Measurements from ENCODE around the gene DNAH12.

- TF ChIP-seq EZH2 (IDR thresholded peaks at IDR 0.05; ENCODE audit: insufficient read depth, poor library complexity, severe bottlenecking) (no peak), EZH2phosphoT487 (IDR thresholded peaks at IDR 0.05; ENCODE audit: insufficient read depth, low read depth) (no peak)
Measured at GRCh38 chr3:57451150-57451846, 92.8 kb downstream of the DNAH12 start.
